Measurements from ENCODE around the gene GAS1.

DNA sequence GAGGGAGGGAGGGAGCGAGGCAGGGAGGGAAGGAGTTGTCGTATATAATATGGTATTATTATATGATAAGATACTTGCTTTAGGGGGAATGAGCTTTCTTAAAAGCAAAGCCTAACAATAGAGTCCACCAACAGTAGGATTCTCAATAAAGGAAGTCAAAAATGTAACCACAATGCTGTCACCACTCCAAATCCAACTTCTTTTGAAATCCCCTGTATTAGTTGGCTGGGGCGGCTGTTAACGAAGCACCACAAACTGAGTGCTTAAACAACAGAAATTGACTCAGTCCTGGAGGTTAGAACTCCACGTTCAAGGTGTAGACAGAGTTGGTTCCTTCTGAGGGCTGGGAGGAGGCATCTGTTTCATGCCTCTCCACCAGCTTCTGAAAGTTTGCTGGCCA lies 23.1 kb downstream of the GAS1 start:
- TF ChIP-seq ETV6 (conservative IDR thresholded peaks at IDR 0.05 in 1 of 2, IDR thresholded peaks at IDR 0.05 in 1 of 2; ENCODE audit: borderline replicate concordance in 1 of 2, low read depth in 1 of 2) (no peak), POLR2AphosphoS5 (IDR thresholded peaks at IDR 0.05; ENCODE audit: low read length) (no peak), TAF1 (IDR thresholded peaks at IDR 0.05; ENCODE audit: borderline replicate concordance, low read depth, low read length) (no peak), SP1 (IDR thresholded peaks at IDR 0.05; ENCODE audit: low read depth, low read length) (no peak), ESRRA (IDR thresholded peaks at IDR 0.05; ENCODE audit: low read length) (no peak), POLR2AphosphoS2 (IDR thresholded peaks at IDR 0.05; ENCODE audit: low read depth, low read length) (no peak), IKZF2 (IDR thresholded peaks at IDR 0.05) (no peak), RAD21 (IDR thresholded peaks at IDR 0.05; ENCODE audit: insufficient read depth, low read depth, low read length) (no peak), ZNF384 (IDR thresholded peaks at IDR 0.05; ENCODE audit: borderline replicate concordance, low read depth, low read length) (no peak), EZH2 (IDR thresholded peaks at IDR 0.05; ENCODE audit: borderline replicate concordance, control insufficient read depth, low read depth, low read length) (no peak)
- TF ChIP-seq, protein P1, sequence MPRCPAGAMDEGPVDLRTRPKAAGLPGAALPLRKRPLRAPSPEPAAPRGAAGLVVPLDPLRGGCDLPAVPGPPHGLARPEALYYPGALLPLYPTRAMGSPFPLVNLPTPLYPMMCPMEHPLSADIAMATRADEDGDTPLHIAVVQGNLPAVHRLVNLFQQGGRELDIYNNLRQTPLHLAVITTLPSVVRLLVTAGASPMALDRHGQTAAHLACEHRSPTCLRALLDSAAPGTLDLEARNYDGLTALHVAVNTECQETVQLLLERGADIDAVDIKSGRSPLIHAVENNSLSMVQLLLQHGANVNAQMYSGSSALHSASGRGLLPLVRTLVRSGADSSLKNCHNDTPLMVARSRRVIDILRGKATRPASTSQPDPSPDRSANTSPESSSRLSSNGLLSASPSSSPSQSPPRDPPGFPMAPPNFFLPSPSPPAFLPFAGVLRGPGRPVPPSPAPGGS (IDR thresholded peaks at IDR 0.05; ENCODE audit: borderline replicate concordance, insufficient read depth, low read depth, low read length, poor library complexity, severe bottlenecking) = no peak
- TF ChIP-seq, protein P2, sequence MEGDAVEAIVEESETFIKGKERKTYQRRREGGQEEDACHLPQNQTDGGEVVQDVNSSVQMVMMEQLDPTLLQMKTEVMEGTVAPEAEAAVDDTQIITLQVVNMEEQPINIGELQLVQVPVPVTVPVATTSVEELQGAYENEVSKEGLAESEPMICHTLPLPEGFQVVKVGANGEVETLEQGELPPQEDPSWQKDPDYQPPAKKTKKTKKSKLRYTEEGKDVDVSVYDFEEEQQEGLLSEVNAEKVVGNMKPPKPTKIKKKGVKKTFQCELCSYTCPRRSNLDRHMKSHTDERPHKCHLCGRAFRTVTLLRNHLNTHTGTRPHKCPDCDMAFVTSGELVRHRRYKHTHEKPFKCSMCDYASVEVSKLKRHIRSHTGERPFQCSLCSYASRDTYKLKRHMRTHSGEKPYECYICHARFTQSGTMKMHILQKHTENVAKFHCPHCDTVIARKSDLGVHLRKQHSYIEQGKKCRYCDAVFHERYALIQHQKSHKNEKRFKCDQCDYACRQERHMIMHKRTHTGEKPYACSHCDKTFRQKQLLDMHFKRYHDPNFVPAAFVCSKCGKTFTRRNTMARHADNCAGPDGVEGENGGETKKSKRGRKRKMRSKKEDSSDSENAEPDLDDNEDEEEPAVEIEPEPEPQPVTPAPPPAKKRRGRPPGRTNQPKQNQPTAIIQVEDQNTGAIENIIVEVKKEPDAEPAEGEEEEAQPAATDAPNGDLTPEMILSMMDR (IDR thresholded peaks at IDR 0.05 in 2 of 3, conservative IDR thresholded peaks at IDR 0.05 in 1 of 3; ENCODE audit: control insufficient read depth in 2 of 3, extremely low read depth in 1 of 3, insufficient read depth in 1 of 3, low read depth in 3 of 3, low read length in 3 of 3) = no peak
